ENCODE results near the gene TOM1L2.

The TOM1L2 gene

GRCh38 chr17:17989618-17990017 lies 17.4 kb upstream of the TOM1L2 start:
- no peak for TF ChIP-seq CTCF (IDR thresholded peaks at IDR 0.05; ENCODE audit: insufficient read depth, low read depth, low read length, missing control alignments)
- DNase-seq (ENCODE audit: low read depth), result no peak
- H3K4me3 ChIP-seq (ENCODE audit: low read depth, low read length), result no peak overlapping the region

DNA sequence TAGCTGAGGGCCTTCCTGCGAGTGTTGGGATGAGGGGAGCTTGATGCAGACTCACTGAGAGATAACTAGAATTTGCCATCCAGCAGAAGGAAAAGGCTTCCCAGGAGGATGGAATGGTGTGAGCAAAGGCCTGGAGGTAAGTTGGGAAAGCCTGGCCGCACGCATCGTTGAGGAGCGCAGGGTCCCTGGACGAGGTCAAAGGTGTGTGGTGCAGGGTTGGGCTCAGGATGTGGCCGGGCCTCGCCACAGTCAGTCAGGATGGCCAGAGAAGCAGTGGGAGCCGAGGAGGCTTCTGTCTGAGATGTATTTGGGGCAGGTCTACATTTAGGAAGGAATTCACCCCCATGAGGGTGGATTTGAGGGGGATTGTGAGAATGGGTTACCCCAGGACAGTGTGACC lies 16.9 kb upstream of the TOM1L2 start:
- no peak overlapping the region for H3K4me3 ChIP-seq (ENCODE audit: low read depth, low read length)
- no peak for DNase-seq (ENCODE audit: low read depth)
- no peak for TF ChIP-seq CTCF (IDR thresholded peaks at IDR 0.05; ENCODE audit: insufficient read depth, low read depth, low read length, missing control alignments)

DNA sequence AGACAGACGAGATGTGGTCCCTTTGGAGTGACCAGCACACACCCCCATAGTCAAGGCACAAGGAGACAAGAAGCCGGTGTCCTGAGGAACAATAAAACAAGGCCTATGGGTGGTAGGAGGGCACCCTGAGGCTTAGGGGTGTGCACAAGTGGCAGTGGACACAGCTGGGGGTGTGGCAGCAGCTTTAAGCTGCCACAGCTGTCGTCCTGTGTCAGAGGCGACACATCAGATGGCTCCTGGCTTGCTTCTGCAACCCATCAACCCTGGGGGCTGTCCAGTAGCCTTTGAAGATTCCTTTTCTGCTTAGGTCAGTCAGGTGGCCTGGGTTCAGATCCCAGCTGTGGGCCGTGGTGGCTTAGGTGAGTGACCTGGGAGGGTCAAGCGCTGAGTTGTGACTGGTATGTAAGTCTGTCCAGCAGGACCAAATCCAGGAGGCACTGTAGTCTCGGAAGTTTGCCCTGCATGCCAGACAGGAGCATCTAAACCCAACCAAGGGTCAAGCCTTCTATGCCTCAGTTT lies 16.3 kb upstream of the TOM1L2 start:
- H3K4me3 ChIP-seq (ENCODE audit: low read depth, low read length), result no peak overlapping the region
- TF ChIP-seq CTCF (IDR thresholded peaks at IDR 0.05; ENCODE audit: insufficient read depth, low read depth, low read length, missing control alignments), result no peak
- DNase-seq (ENCODE audit: low read depth), result no peak

DNA sequence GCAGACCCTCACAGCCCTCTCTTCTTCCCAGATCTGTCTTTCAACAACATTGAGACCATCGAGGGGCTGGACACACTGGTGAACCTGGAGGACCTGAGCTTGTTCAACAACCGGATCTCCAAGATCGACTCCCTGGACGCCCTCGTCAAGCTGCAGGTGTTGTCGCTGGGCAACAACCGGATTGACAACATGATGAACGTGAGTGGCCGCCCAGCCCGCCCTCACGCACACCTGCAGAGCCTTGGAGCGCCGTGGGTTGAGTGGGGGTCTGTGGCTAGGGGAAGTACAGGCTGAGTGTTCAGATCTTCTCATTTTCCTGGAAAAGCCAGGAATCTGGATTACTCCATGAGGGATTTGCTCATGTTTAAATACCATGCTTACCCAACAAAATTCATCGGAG lies 15.7 kb upstream of the TOM1L2 start:
- no peak for DNase-seq (ENCODE audit: low read depth)
- TF ChIP-seq CTCF (IDR thresholded peaks at IDR 0.05; ENCODE audit: insufficient read depth, low read depth, low read length, missing control alignments), result no peak

GRCh38 chr17:17987187-17987896 lies 15.1 kb upstream of the TOM1L2 start:
- no peak for DNase-seq (ENCODE audit: low read depth)
- no peak for TF ChIP-seq CTCF (IDR thresholded peaks at IDR 0.05; ENCODE audit: insufficient read depth, low read depth, low read length, missing control alignments)
- no peak overlapping the region for H3K4me3 ChIP-seq (ENCODE audit: low read depth, low read length)

More for the DNA sequence above, 15.7 kb upstream of the TOM1L2 start:
- no peak overlapping the region for H3K4me3 ChIP-seq (ENCODE audit: low read depth, low read length)

- TF ChIP-seq CTCF (IDR thresholded peaks at IDR 0.05; ENCODE audit: insufficient read depth, low read depth, low read length, missing control alignments), result peak; percentile 46
- no peak overlapping the region for H3K4me3 ChIP-seq (ENCODE audit: low read depth, low read length)
- peak; percentile 44 for DNase-seq (ENCODE audit: low read depth)
Measured at GRCh38 chr17:17985555-17985954, 13.4 kb upstream of the TOM1L2 start.

GRCh38 chr17:17985153-17985552 lies 13.0 kb upstream of the TOM1L2 start:
- TF ChIP-seq CTCF (IDR thresholded peaks at IDR 0.05; ENCODE audit: insufficient read depth, low read depth, low read length, missing control alignments), result no peak
- no peak overlapping the region for H3K4me3 ChIP-seq (ENCODE audit: low read depth, low read length)
- no peak for DNase-seq (ENCODE audit: low read depth)
